Right lung (tissue), 5 donors: ENCODE data around the gene SOS2. TPM values are rescaled to one million over a fixed set of nuclear protein-coding genes. Genes with fewer than 3 reads are reported as not detected.
A peak's percentile ranks its signal among the peaks of the same experiment; 100 is the strongest.

Source experiments
- DNase-seq, 2 donors: peaks; one replicate each; pipeline ENCODE4 v3.0.0-alpha.2; 2013
- polyA plus RNA-seq, 5 donors: library from polyadenylated mRNA; unstranded; fragments of 120-200 nt; gene quantifications; one replicate each; pipeline versions ENCODE4 v1.2.1 to v1.2.3, GENCODE V29; 2013; ENCODE audit warnings: inconsistent platforms in 1 of 5, low replicate concordance in 1 of 5; ENCODE audit not compliant: insufficient read length in 5 of 5, insufficient read depth in 1 of 5

SOS2 gene
- polyA plus RNA-seq, 5 donors, result 26.7 to 42.3 (median 36.7) TPM

DNA sequence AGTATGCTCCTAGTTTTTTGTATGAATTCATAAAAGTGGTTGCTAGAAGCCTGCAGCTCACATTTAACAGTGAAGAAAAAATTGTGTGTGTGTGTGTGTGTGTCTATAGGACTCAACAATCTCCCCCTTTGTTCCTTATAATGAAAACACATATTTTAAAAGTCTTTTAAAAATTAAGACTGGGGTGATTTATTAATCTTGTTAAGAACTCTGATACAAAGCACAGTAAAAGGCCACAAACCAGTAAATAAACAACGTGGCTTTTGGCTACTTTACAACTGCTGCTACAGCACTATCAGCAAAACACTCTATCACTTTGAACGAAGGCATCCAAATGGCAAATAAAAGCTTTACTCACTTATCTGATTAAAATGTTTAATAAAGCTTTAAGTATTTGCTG, 114.4 kb downstream of the SOS2 start:
- DNase-seq, result no peak

GRCh38 chr14:50116181-50116956, 115.0 kb downstream of the SOS2 start, which contains the start of gene VCPKMT:
TSS of gene VCPKMT (minus strand) at chr14:50116572. CDS start at chr14:50116552, 20 bp downstream.
- DNase-seq, result peak; percentile 94 to 95

DNA sequence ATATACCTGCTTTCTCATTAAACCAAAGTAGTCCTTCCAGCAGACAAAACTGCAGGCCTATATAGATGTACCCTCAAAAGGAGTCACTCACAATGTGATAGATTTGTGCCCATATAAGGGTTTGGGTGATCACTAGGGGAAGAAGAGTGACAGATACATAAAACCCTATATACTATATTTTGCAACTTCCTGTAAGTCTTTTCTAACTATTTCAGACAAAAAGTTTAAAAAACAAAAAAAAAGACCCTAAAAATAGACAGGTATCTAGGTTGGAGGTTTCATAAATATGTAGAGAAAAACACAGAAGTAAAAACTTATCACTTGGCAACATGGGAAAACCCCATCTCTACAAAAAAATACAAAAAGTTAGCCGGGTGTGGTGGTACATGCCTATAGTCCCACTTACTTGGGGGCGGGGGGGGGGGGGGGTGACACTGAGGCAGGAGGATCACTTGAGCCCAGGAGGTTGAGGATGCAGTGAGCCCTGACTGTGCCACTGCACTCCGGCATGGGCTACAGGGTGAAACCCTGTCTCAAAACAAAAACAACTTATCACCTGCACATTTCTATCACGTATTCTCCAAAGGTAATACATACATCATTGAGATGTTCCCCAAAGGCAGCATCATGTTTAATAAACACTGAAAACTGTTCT, 117.9 kb downstream of the SOS2 start:
- DNase-seq, result no peak

DNA sequence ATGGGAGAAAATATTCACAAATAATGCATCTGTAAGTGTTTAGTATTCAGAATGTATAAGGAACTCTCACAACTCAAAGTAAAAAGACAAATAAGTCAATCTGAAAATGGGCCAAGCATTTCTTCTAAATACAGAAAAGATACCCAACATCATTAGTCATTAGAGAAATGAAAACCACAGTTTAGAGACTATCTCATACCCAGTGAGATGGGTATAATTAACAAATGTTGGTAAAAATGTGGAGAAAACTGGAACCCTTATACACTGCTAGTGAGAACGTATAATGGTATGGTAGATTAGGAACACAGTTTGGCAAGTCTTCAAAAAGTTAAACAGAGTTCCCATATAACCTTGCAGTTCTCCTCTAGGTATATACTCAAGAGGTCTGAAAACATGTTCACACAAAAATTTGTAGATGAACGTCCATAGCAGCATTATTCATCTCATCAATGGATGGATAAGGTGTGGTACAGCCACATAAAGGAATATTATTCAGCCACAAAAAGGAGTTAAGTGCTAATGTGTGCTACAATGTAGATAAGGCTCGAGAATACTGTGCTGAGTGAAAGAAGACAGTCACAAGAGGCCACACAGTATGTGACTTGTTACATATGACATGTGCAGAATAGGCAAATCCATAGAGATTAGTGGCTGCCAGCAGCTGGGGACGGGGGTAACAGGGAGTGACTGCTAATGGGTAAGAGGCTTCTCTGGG, 120.9 kb downstream of the SOS2 start:
- no peak for DNase-seq

DNA sequence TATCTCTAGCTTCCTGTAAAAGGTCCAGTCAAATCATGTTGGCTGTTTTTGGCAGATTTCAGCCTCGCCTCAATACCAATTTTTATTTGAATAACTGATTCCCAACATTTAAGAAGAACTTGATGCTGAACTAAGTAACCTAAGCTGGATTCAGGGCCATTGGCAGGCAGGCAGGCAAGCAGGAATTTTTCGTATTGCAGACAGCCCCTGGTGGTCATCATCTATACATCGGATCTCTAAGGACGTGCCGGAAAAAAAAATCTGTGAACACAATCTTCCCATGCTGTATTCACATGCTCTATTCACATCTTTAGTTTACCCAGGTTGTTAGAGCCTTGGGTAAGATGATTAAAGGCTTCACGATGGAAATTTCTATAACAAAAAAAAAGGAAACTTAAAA, 122.0 kb downstream of the SOS2 start:
- DNase-seq, result no peak

DNA sequence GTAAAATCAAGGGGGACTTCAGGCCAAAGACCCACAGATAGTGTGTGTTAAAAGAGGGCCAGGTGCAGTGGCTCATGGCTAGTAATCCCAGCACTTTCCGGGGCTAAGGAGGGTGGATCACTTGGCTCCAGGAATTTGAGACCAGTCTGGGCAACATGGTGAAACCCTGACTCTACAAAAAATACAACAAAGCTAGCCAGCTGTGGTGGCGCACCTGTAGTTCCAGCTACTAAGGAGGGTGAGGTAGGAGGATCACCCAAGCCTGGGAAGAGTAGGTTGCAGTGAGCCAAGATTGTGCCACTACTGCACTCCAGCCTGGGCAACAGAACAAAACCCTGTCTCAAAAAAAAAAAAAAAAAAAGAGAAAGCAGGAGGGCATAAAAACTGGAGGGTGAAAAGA, 123.5 kb downstream of the SOS2 start:
- no peak for DNase-seq

DNA sequence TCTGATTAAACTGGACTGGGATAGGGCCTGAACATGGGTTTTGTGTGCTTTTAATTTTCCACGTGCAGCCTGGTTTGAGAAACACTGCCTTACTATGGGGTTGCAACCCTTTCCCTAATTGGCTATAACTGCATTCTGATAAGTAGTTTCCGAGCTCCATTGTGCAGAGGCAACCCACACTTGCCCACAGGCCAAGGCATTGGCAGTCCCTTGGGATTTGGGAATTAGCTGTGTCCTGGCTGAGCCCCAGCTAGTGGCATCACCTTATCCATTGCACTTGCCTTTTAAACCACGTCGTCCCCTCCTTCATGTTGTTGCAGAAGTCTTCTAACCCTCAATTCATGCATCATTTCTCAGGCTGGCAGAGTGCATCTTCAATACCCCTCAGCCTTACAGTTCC, 125.2 kb downstream of the SOS2 start:
- no peak for DNase-seq

GRCh38 chr14:50103558-50103957, 127.8 kb downstream of the SOS2 start:
- DNase-seq, result no peak

DNA sequence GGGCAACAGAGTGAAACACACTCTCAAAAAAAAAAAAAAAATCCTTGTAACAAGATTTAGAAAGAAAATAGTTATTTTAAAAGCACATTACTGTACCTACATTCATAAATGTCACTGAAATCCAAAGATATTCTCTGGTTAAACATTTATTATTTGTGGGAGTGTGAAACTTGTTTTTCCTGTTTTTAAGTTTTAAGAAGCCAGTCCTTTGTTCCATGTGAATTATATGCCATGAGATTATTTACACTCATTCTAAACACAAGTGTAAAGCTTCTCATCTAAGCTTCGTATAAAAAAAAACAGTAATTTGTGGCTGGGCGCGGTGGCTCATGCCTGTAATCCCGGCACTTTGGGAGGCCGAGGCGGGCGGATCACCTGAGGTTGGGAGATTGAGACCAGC, 130.0 kb downstream of the SOS2 start:
- no peak for DNase-seq

DNA sequence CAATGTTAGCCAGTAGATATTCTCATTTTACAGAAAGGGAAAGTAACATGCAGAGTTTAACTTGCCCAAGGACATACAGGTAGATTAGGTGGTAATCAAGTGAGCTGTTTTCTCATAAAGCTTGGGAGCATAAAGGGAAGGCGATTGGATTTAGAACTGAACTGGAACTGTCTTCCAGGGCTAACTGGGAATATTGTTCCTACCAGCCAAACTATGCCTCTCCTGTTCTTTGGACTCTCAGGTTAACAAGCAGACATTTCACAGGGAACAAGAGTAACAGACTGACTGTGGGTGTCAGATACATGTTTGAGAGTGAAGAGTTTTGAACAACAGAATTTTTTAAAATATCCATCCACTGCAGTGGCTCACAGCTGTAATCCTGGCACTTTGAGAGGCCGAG, 130.6 kb downstream of the SOS2 start:
- DNase-seq, result no peak

GRCh38 chr14:50099335-50099734, 132.0 kb downstream of the SOS2 start:
- no peak for DNase-seq

GRCh38 chr14:50095895-50096294, 135.5 kb downstream of the SOS2 start:
- no peak for DNase-seq

GRCh38 chr14:50094056-50094755, 137.2 kb downstream of the SOS2 start:
- no peak for DNase-seq

GRCh38 chr14:50093496-50093895, 137.9 kb downstream of the SOS2 start:
- DNase-seq, result no peak

GRCh38 chr14:50092006-50092555, 139.3 kb downstream of the SOS2 start:
- no peak for DNase-seq

- DNase-seq, result no peak
These were observed 140.0 kb downstream of the SOS2 start for GRCh38 chr14:50091240-50091913.

DNA sequence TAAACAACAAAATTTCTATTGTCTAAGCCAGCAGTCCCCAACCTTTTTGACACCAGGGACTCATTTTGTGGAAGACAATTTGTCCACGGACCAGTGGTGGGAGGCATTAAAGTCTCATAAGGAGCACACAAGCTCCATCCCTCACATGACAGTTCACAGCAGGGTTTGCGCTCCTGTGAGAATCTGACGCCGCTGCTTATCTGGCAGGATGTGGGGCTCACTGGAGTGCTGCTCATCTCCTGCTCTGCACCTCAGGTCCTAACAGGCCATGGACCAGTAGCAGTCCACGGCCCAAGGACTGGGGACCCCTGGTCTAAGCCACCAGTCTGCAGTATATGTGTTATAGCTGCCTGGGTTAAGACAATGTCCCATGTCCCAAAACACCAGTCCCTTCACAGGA, 142.2 kb downstream of the SOS2 start:
- no peak for DNase-seq

- DNase-seq, result no peak
These were observed 142.6 kb downstream of the SOS2 start for GRCh38 chr14:50088731-50089130.

DNA sequence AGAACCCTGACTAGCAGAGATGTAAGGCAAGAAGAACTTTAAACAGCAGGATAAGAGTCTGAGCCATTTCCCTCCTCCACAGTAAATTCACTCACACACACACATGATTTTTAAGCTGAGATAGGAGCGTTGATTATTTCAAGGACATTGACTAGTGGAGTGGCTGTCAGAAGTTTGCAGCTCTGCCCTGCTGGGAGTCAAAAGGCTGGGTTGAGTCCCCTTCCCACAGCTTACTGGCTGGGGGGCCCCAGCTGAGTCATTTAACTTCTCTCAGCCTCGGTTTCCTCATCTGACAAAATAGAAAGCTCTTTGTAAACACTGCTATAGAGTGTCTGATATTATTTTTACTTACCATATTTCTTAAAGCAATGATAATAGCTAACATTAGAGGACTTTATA, 143.3 kb downstream of the SOS2 start:
- no peak for DNase-seq

GRCh38 chr14:50087341-50088116, 143.8 kb downstream of the SOS2 start:
- DNase-seq, result no peak
